Brain microvascular endothelial cell (primary cell): Measurements from ENCODE around the gene KCNJ2.

Experiments
- DNase-seq: peaks from one replicate; pipeline ENCODE4 v3.0.0-alpha.2; 2020
- H3K27ac ChIP-seq: fragments of 250-450 bp; sonication (Bioruptor Pico); 2 replicates; pipeline ENCODE4 v1.5.1; 2020; ENCODE audit warnings: mild to moderate bottlenecking, moderate library complexity
- H3K27me3 ChIP-seq: fragments of 250-450 bp; sonication (Bioruptor Pico); replicated peaks from 2 replicates; pipeline ENCODE4 v1.5.1; 2020; ENCODE audit warnings: mild to moderate bottlenecking
- H3K36me3 ChIP-seq: fragments of 250-450 bp; sonication (Bioruptor Pico); replicated peaks from 2 replicates; pipeline ENCODE4 v1.5.1; 2020; ENCODE audit warnings: mild to moderate bottlenecking
- H3K4me3 ChIP-seq: 2 replicates; pipeline ENCODE4 v1.5.1; 2011; ENCODE audit warnings: low read depth, mild to moderate bottlenecking, control low read depth, low read length, moderate library complexity
- CTCF ChIP-seq: IDR thresholded peaks from 2 replicates; pipeline ENCODE4 v1.5.1; 2011; ENCODE audit warnings: low read depth, mild to moderate bottlenecking, moderate library complexity, low read length, control low read depth, inconsistent platforms; ENCODE audit errors: missing control alignments
- in situ Hi-C: cut with HindIII; loops from 2 replicates; pipeline ENCODE4 v1.10.0; 2017; ENCODE audit warnings: low sequenced_read_pairs, low pct_ligation_motif_present

KCNJ2 gene

GRCh38 chr17:70225276-70225675, 55.9 kb downstream of the KCNJ2 start:
- TF ChIP-seq CTCF: no peak
- H3K4me3 ChIP-seq: no peak overlapping the region
- in situ Hi-C loops: no loop called here
- no peaks in the 10 kb centered on the region for H3K27me3 ChIP-seq
- no peak for DNase-seq
- no peak overlapping the region for H3K27ac ChIP-seq
- H3K36me3 ChIP-seq: no peaks in the 10 kb centered on the region
